B cell (primary cell): ENCODE data around the gene TMEM50B.
"Not testable (repeated sequence)": the region's sequence is repeated elsewhere in the genome, so short reads cannot be mapped to it uniquely, and the experiment has no call there.

Experiments used
- EZH2 ChIP-seq: IDR thresholded peaks from 2 replicates; pipeline ENCODE4 v1.6.1; 2012; ENCODE audit warnings: borderline replicate concordance, low read depth, mild to moderate bottlenecking, moderate library complexity, low read length; ENCODE audit not compliant: insufficient read depth, poor library complexity, severe bottlenecking
- TF ChIP-seq, protein P1 (sequence below): fragments of 200-600 bp; IDR thresholded peaks from one replicate; pipeline ENCODE4 v1.8.0; 2022; ENCODE audit warnings: antibody characterized with exemption, mild to moderate bottlenecking

DNA sequence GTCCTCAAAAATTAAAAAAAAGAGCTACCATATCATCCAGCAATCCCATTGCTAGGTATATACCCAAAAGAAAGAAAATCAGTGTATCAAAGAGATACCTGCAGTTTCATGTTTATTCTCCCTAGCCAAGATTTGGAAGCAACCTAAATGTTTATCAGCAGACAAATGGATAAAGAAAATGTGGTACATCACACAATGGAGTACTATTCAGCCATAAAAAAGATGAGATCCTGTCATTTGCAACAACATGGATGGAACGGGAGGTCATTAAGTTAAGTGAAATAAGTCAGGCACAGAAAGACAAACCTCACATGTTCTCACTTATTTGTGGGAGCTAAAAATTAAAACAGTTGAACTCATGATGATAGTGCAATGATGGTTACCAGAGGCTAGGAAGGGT is 27.2 kb upstream of the TMEM50B start:
- not testable (repeated sequence) for TF ChIP-seq EZH2
- TF ChIP-seq, protein P1, sequence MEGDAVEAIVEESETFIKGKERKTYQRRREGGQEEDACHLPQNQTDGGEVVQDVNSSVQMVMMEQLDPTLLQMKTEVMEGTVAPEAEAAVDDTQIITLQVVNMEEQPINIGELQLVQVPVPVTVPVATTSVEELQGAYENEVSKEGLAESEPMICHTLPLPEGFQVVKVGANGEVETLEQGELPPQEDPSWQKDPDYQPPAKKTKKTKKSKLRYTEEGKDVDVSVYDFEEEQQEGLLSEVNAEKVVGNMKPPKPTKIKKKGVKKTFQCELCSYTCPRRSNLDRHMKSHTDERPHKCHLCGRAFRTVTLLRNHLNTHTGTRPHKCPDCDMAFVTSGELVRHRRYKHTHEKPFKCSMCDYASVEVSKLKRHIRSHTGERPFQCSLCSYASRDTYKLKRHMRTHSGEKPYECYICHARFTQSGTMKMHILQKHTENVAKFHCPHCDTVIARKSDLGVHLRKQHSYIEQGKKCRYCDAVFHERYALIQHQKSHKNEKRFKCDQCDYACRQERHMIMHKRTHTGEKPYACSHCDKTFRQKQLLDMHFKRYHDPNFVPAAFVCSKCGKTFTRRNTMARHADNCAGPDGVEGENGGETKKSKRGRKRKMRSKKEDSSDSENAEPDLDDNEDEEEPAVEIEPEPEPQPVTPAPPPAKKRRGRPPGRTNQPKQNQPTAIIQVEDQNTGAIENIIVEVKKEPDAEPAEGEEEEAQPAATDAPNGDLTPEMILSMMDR, result not testable (repeated sequence)
